Vagina (tissue), 2 donors: ENCODE measurements around the gene NCR3LG1.

Source experiments
- CTCF ChIP-seq, 3 experiments: fragments of 450-650 bp in 2 of 3; fragments of 200-600 bp in 1 of 3; sonication (generic) in 1 of 3; IDR thresholded peaks; one replicate each; pipeline ENCODE4 v1.5.1; 2017 to 2019; ENCODE audit warnings: antibody characterized with exemption in 3 of 3, mild to moderate bottlenecking in 2 of 3, moderate library complexity in 2 of 3
- POLR2AphosphoS5 ChIP-seq, 2 donors: sonication (generic); formaldehyde crosslinking; IDR thresholded peaks; one replicate each; pipeline ENCODE4 v1.9.0; 2017; ENCODE audit warnings: antibody characterized with exemption in 2 of 2, mild to moderate bottlenecking in 2 of 2, low read depth in 1 of 2; ENCODE audit not compliant: insufficient read depth in 1 of 2

- TF ChIP-seq CTCF (IDR thresholded peaks at IDR 0.05) (peak; percentile 13 to 82 (median 41)), POLR2AphosphoS5 (IDR thresholded peaks at IDR 0.05; ENCODE audit: insufficient read depth in 1 of 2, low read depth in 1 of 2) (peak in 1 of 2 donors; percentile 18)
Observed at GRCh38 chr11:17389211-17389956, 37.8 kb downstream of the NCR3LG1 start.
